Smooth muscle cell (in vitro differentiated cells): ENCODE measurements around the gene CCNA2. TPM values are rescaled to one million over a fixed set of nuclear protein-coding genes. Genes with fewer than 3 reads are reported as not detected.

Source experiments
- DNase-seq: peaks from one replicate; lab custom pipeline; 2025; ENCODE audit not compliant: unreplicated experiment; lab: John Stamatoyannopoulos, UW
- H2AFZ ChIP-seq: fragments of 200-600 bp; sonication (generic); 2 replicates; pipeline ENCODE4 v1.6.0; 2016; ENCODE audit warnings: antibody characterized with exemption, low read depth, mild to moderate bottlenecking
- H3F3A ChIP-seq: fragments of 200-600 bp; sonication (generic); 2 replicates; pipeline ENCODE4 v1.6.0; 2017; ENCODE audit warnings: antibody characterized with exemption, low read depth
- H3K27ac ChIP-seq: fragments of 200-600 bp; sonication (generic); 2 replicates; pipeline ENCODE4 v1.5.1; 2016; ENCODE audit warnings: low read depth, mild to moderate bottlenecking
- H3K27me3 ChIP-seq: fragments of 200-600 bp; sonication (generic); 2 replicates; pipeline ENCODE4 v1.6.1; 2016; ENCODE audit warnings: low read depth, mild to moderate bottlenecking
- H3K36me3 ChIP-seq: fragments of 200-600 bp; sonication (generic); 2 replicates; pipeline ENCODE4 v1.5.1; 2016; ENCODE audit warnings: low read depth
- H3K4me1 ChIP-seq: fragments of 200-600 bp; sonication (generic); 2 replicates; pipeline ENCODE4 v1.5.1; 2016; ENCODE audit warnings: low read depth
- H3K4me2 ChIP-seq: fragments of 200-600 bp; sonication (generic); 2 replicates; pipeline ENCODE4 v1.6.0; 2016; ENCODE audit warnings: mild to moderate bottlenecking
- H3K4me3 ChIP-seq: fragments of 200-600 bp; sonication (generic); 2 replicates; pipeline ENCODE4 v1.5.1; 2016; ENCODE audit warnings: mild to moderate bottlenecking
- H3K79me2 ChIP-seq: fragments of 200-600 bp; sonication (generic); 2 replicates; pipeline ENCODE4 v1.6.0; 2016; ENCODE audit warnings: low read depth, mild to moderate bottlenecking
- H3K9ac ChIP-seq: fragments of 200-600 bp; sonication (generic); 2 replicates; pipeline ENCODE4 v1.6.0; 2016; ENCODE audit warnings: low read depth
- H3K9me3 ChIP-seq: fragments of 200-600 bp; sonication (generic); replicated peaks from 2 replicates; pipeline ENCODE4 v1.5.1; 2016; ENCODE audit warnings: low read depth
- H4K20me1 ChIP-seq: fragments of 200-600 bp; sonication (generic); 2 replicates; pipeline ENCODE4 v1.6.0; 2016; ENCODE audit warnings: low read depth
- WGBS: methylation state at CpG from one replicate; pipeline ENCODE4 v1.1.7; 2016; ENCODE audit warnings: low lambda C conversion rate; 5-methylcytosine and 5-hydroxymethylcytosine counted together
- polyA plus RNA-seq: library from polyadenylated mRNA; unstranded; fragments of >200 nt; fragmentation: Nextera tagmentation; extraction: Ambion mirVana; gene quantifications from 2 replicates; pipeline ENCODE4 v1.2.1, GENCODE V29; 2016
- total RNA-seq: library from RNA; depleted of rRNA; stranded (reverse); fragments of >200 nt; gene quantifications from 2 replicates; pipeline ENCODE4 v1.2.3, GENCODE V29; 2014
- TF ChIP-seq, protein P1 (sequence below): fragments of 200-600 bp; sonication (generic); IDR thresholded peaks from 2 replicates; pipeline ENCODE4 v1.5.1; 2017; ENCODE audit warnings: borderline replicate concordance, mild to moderate bottlenecking, antibody characterized with exemption; ENCODE audit not compliant: insufficient read depth, poor library complexity, severe bottlenecking

Gene CCNA2
- total and polyA plus RNA-seq, 2 experiments from 2014 or later = 13.0 to 21.4 TPM

- H3K79me2 ChIP-seq = no peaks in the 10 kb centered on the region
- H3K9ac ChIP-seq = no peak overlapping the region
- WGBS = 72% methylated on average over 8 of the region's 8 CpGs
- no peak overlapping the region for H3K4me3 ChIP-seq
- H3K36me3 ChIP-seq = no peaks in the 10 kb centered on the region
- no peak overlapping the region for H3K27ac ChIP-seq
- no peaks in the 10 kb centered on the region for H3K9me3 ChIP-seq
- H3F3A ChIP-seq = no peaks in the 10 kb centered on the region
- no peaks in the 10 kb centered on the region for H4K20me1 ChIP-seq
- no peak for DNase-seq
- no peak overlapping the region for H3K4me2 ChIP-seq
- H3K4me1 ChIP-seq = no peaks in the 10 kb centered on the region
- TF ChIP-seq, protein P1, sequence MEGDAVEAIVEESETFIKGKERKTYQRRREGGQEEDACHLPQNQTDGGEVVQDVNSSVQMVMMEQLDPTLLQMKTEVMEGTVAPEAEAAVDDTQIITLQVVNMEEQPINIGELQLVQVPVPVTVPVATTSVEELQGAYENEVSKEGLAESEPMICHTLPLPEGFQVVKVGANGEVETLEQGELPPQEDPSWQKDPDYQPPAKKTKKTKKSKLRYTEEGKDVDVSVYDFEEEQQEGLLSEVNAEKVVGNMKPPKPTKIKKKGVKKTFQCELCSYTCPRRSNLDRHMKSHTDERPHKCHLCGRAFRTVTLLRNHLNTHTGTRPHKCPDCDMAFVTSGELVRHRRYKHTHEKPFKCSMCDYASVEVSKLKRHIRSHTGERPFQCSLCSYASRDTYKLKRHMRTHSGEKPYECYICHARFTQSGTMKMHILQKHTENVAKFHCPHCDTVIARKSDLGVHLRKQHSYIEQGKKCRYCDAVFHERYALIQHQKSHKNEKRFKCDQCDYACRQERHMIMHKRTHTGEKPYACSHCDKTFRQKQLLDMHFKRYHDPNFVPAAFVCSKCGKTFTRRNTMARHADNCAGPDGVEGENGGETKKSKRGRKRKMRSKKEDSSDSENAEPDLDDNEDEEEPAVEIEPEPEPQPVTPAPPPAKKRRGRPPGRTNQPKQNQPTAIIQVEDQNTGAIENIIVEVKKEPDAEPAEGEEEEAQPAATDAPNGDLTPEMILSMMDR = no peak
- H3K27me3 ChIP-seq = peaks cover 19% of the 10 kb centered on the region
- no peak overlapping the region for H2AFZ ChIP-seq
These were observed 44.6 kb downstream of the CCNA2 start for GRCh38 chr4:121778991-121779628.

- Histone ChIP-seq H3K9ac (no peak overlapping the region), H2AFZ (no peak overlapping the region), H3K9me3 (no peaks in the 10 kb centered on the region), H3K4me3 (no peak overlapping the region), H3F3A (no peaks in the 10 kb centered on the region), H3K27ac (no peak overlapping the region), H4K20me1 (no peaks in the 10 kb centered on the region), H3K79me2 (no peaks in the 10 kb centered on the region), H3K4me1 (no peaks in the 10 kb centered on the region), H3K4me2 (no peak overlapping the region), H3K36me3 (no peaks in the 10 kb centered on the region), H3K27me3 (peaks cover 17% of the 10 kb centered on the region)
- WGBS = 45% methylated on average over 3 of the region's 3 CpGs
- TF ChIP-seq, protein P1 = no peak
- DNase-seq = no peak
These were observed 46.1 kb downstream of the CCNA2 start for GRCh38 chr4:121777625-121778024.

- no peak overlapping the region for H3K4me3 ChIP-seq
- 87% methylated on average over 6 of the region's 6 CpGs for WGBS
- peaks cover 14% of the 10 kb centered on the region for H3K27me3 ChIP-seq
- no peaks in the 10 kb centered on the region for H4K20me1 ChIP-seq
- no peaks in the 10 kb centered on the region for H3K36me3 ChIP-seq
- no peak overlapping the region for H3K27ac ChIP-seq
- H3K9ac ChIP-seq = no peak overlapping the region
- no peak for DNase-seq
- no peaks in the 10 kb centered on the region for H3K79me2 ChIP-seq
- no peak overlapping the region for H2AFZ ChIP-seq
- H3K4me2 ChIP-seq = no peak overlapping the region
- TF ChIP-seq, protein P1 = no peak
- no peaks in the 10 kb centered on the region for H3F3A ChIP-seq
- H3K4me1 ChIP-seq = no peaks in the 10 kb centered on the region
- H3K9me3 ChIP-seq = no peaks in the 10 kb centered on the region
These were observed 46.9 kb downstream of the CCNA2 start for GRCh38 chr4:121776610-121777401.
